H9 (cell line): Measurements from ENCODE around the gene DVL3. TPM values are rescaled to one million over a fixed set of nuclear protein-coding genes. Genes with fewer than 3 reads are reported as not detected.

ENCODE experiments used
- DNase-seq: peaks from one replicate; pipeline ENCODE4 v3.0.0-alpha.2; 2017
- H2AFZ ChIP-seq: one replicate; pipeline ENCODE4 v1.6.1; 2013; ENCODE audit warnings: mild to moderate bottlenecking, low read length, control low read depth, moderate library complexity
- H2AK5ac ChIP-seq: 2 replicates; pipeline ENCODE4 v1.6.1; 2013; ENCODE audit warnings: low read length, control low read depth, mixed read lengths; ENCODE audit not compliant: insufficient read length
- H2BK120ac ChIP-seq: one replicate; pipeline ENCODE4 v1.6.1; 2013; ENCODE audit warnings: low read depth, mild to moderate bottlenecking, low read length, control low read depth, inconsistent platforms; ENCODE audit not compliant: poor library complexity, severe bottlenecking
- H2BK12ac ChIP-seq: 2 replicates; pipeline ENCODE4 v1.6.1; 2013; ENCODE audit warnings: low read length, control low read depth, mixed read lengths, low read depth; ENCODE audit not compliant: insufficient read length
- H2BK15ac ChIP-seq: 2 replicates; pipeline ENCODE4 v1.6.1; 2013; ENCODE audit warnings: low read depth, low read length, control low read depth
- H2BK20ac ChIP-seq: one replicate; pipeline ENCODE4 v1.6.1; 2013; ENCODE audit warnings: low read depth, mild to moderate bottlenecking, low read length, control low read depth, inconsistent platforms; ENCODE audit not compliant: poor library complexity, severe bottlenecking
- H2BK5ac ChIP-seq: 2 replicates; pipeline ENCODE4 v1.6.1; 2013; ENCODE audit warnings: low read length, control low read depth, mixed read lengths; ENCODE audit not compliant: insufficient read length
- H3K14ac ChIP-seq: 2 replicates; pipeline ENCODE4 v1.6.1; 2013; ENCODE audit warnings: low read length, control low read depth; ENCODE audit not compliant: insufficient read depth
- H3K18ac ChIP-seq: 2 replicates; pipeline ENCODE4 v1.6.1; 2013; ENCODE audit warnings: low read depth, mild to moderate bottlenecking, mixed read lengths, low read length, control low read depth; ENCODE audit not compliant: insufficient read length
- H3K23ac ChIP-seq: 2 replicates; pipeline ENCODE4 v1.6.1; 2013; ENCODE audit warnings: low read length, control low read depth, mixed read lengths, low read depth; ENCODE audit not compliant: insufficient read length
- H3K23me2 ChIP-seq: 2 replicates; pipeline ENCODE4 v1.6.1; 2013; ENCODE audit warnings: low read depth, mild to moderate bottlenecking, mixed read lengths, low read length, control low read depth; ENCODE audit not compliant: insufficient read length, poor library complexity, severe bottlenecking
- H3K27ac ChIP-seq: 2 replicates; pipeline ENCODE4 v1.5.1; 2013; ENCODE audit warnings: low read length, control low read depth, mixed read lengths, low read depth; ENCODE audit not compliant: insufficient read length
- H3K27me3 ChIP-seq: 2 replicates; pipeline ENCODE4 v1.6.1; 2013; ENCODE audit warnings: low read length, control low read depth, inconsistent platforms; ENCODE audit not compliant: insufficient read depth
- H3K4ac ChIP-seq: 2 replicates; pipeline ENCODE4 v1.6.1; 2013; ENCODE audit warnings: low read depth, mild to moderate bottlenecking, control low read depth, inconsistent platforms, low read length, moderate library complexity
- H3K4me1 ChIP-seq: 2 replicates; pipeline ENCODE4 v1.6.1; 2013; ENCODE audit warnings: low read length, control low read depth, inconsistent platforms; ENCODE audit not compliant: insufficient read depth
- H3K4me2 ChIP-seq: 2 replicates; pipeline ENCODE4 v1.6.1; 2013; ENCODE audit warnings: low read length, control low read depth, mixed read lengths; ENCODE audit not compliant: insufficient read length, insufficient read depth
- H3K56ac ChIP-seq: 2 replicates; pipeline ENCODE4 v1.6.1; 2013; ENCODE audit warnings: low read depth, mild to moderate bottlenecking, mixed read lengths, low read length, control low read depth; ENCODE audit not compliant: insufficient read length
- H3K79me1 ChIP-seq: 2 replicates; pipeline ENCODE4 v1.6.1; 2013; ENCODE audit warnings: low read depth, mild to moderate bottlenecking, moderate library complexity, low read length, control low read depth, inconsistent platforms; ENCODE audit not compliant: insufficient read depth, poor library complexity, severe bottlenecking
- H3K79me2 ChIP-seq: 2 replicates; pipeline ENCODE4 v1.6.1; 2013; ENCODE audit warnings: low read length, control low read depth, inconsistent platforms; ENCODE audit not compliant: insufficient read depth
- H3K9ac ChIP-seq: 2 replicates; pipeline ENCODE4 v1.6.1; 2013; ENCODE audit warnings: low read length, control low read depth, mixed read lengths; ENCODE audit not compliant: insufficient read length; ENCODE audit errors: extremely low read depth
- H3K9me3 ChIP-seq: one replicate; pipeline ENCODE4 v1.6.1; 2013; ENCODE audit warnings: low read depth, low read length, inconsistent platforms; ENCODE audit not compliant: control insufficient read depth
- H3T11ph ChIP-seq: one replicate; pipeline ENCODE4 v1.6.1; 2013; ENCODE audit warnings: mild to moderate bottlenecking, low read length, control low read depth, inconsistent platforms
- H4K20me1 ChIP-seq: one replicate; pipeline ENCODE4 v1.6.1; 2013; ENCODE audit not compliant: control insufficient read depth, insufficient read length, insufficient read depth
- H4K5ac ChIP-seq: 2 replicates; pipeline ENCODE4 v1.6.1; 2013; ENCODE audit warnings: low read depth, mild to moderate bottlenecking, mixed read lengths, low read length, control low read depth; ENCODE audit not compliant: insufficient read length
- H4K8ac ChIP-seq: replicated peaks from 2 replicates; pipeline ENCODE4 v1.6.1; 2013; ENCODE audit warnings: low read length, control low read depth, mixed read lengths, low read depth; ENCODE audit not compliant: insufficient read length
- H4K91ac ChIP-seq: 2 replicates; pipeline ENCODE4 v1.6.1; 2013; ENCODE audit warnings: low read depth, mild to moderate bottlenecking, moderate library complexity, mixed read lengths, low read length, control low read depth; ENCODE audit not compliant: insufficient read length
- H3K27ac Mint-ChIP-seq, 3 experiments: 2 replicates in 2 of 3; 3 replicates in 1 of 3; pipeline ENCODE4 v1.8.0; 2020 to 2021; ENCODE audit warnings: mixed read lengths in 3 of 3, mild to moderate bottlenecking in 1 of 3, moderate library complexity in 1 of 3
- H3K27me3 Mint-ChIP-seq: 2 replicates; pipeline ENCODE4 v1.8.0; 2021; ENCODE audit warnings: low read depth, mild to moderate bottlenecking, moderate library complexity, mixed read lengths
- H3K36me3 Mint-ChIP-seq, 3 experiments: 2 replicates in 2 of 3; 3 replicates in 1 of 3; pipeline ENCODE4 v1.8.0; 2020 to 2021; ENCODE audit warnings: low read depth in 3 of 3, mixed read lengths in 3 of 3; ENCODE audit not compliant: insufficient read depth in 1 of 3
- H3K4me1 Mint-ChIP-seq, 2 experiments: 2 replicates each; pipeline ENCODE4 v1.8.0; 2020; ENCODE audit warnings: mixed read lengths in 2 of 2
- H3K4me3 Mint-ChIP-seq, 2 experiments: 2 replicates in 1 of 2; 3 replicates in 1 of 2; pipeline ENCODE4 v1.8.0; 2020 to 2021; ENCODE audit warnings: mild to moderate bottlenecking in 2 of 2, mixed read lengths in 2 of 2, moderate library complexity in 1 of 2
- H3K9me3 Mint-ChIP-seq, 2 experiments: 2 replicates in 1 of 2; 3 replicates in 1 of 2; pipeline ENCODE4 v1.8.0; 2020; ENCODE audit warnings: mild to moderate bottlenecking in 2 of 2, mixed read lengths in 2 of 2, moderate library complexity in 1 of 2
- CTCF ChIP-seq: fragments of 200-600 bp; sonication (generic); conservative IDR thresholded peaks from 3 replicates; pipeline ENCODE4 v1.8.0; 2021; ENCODE audit warnings: antibody characterized with exemption, mild to moderate bottlenecking
- WGBS: extraction: QIAGEN DNeasy Blood & Tissue Kit; methylation state at CpG from one replicate; pipeline ENCODE4 v1.1.7; 2013; ENCODE audit warnings: missing lambda C conversion rate, low lambda C conversion rate, mixed read lengths; ENCODE audit not compliant: insufficient read length; ENCODE audit errors: extremely low coverage; 5-methylcytosine and 5-hydroxymethylcytosine counted together
- total RNA-seq: library from RNA; stranded (reverse); gene quantifications from 2 replicates; pipeline ENCODE4 v1.2.1, GENCODE V29; 2021

DVL3 gene
- total RNA-seq, 1 experiment from 2014 or later = 64.7 TPM

- Histone ChIP-seq H3K9ac (peak overlapping the region; percentile 92), H4K5ac (no peak overlapping the region), H3K27ac (peak overlapping the region; percentile 72), H4K20me1 (peaks cover 3% of the 10 kb centered on the region), H2BK20ac (no peak overlapping the region), H2AK5ac (no peak overlapping the region), H2BK5ac (no peak overlapping the region), H3K23ac (no peak overlapping the region), H3K27me3 (no peaks in the 10 kb centered on the region), H3K4me1 (no peaks in the 10 kb centered on the region; the same call in 1 of the 2 replicates), H3K79me1 (peaks cover 7% of the 10 kb centered on the region), H3T11ph (no peak overlapping the region), H2BK15ac (no peak overlapping the region), H3K14ac (peak overlapping the region; percentile 67; the same call in 1 of the 2 replicates), H3K4me2 (peak overlapping the region; percentile 97), H2BK12ac (no peak overlapping the region), H3K79me2 (peaks cover 9% of the 10 kb centered on the region; the same call in 1 of the 2 replicates), H3K23me2 (peaks cover 16% of the 10 kb centered on the region), H3K9me3 (no peaks in the 10 kb centered on the region), H3K4ac (no peak overlapping the region), H2BK120ac (no peak overlapping the region), H3K18ac (no peak overlapping the region), H2AFZ (no peak overlapping the region), H3K56ac (no peak overlapping the region), H4K91ac (no peak overlapping the region), H4K8ac (no peak overlapping the region)
- peak overlapping the region; percentile 95 to 96 for H3K4me3 Mint-ChIP-seq
- TF ChIP-seq CTCF = no peak
- no CpG with 5 or more reads among the region's 3 CpGs for WGBS
- peaks cover 22 to 31% of the 10 kb centered on the region in 2 experiments for H3K4me1 Mint-ChIP-seq
- peak overlapping the region; percentile 99 to 100 (median 99) for H3K27ac Mint-ChIP-seq
- peaks cover 37 to 65% (median 56%) of the 10 kb centered on the region in 3 experiments for H3K36me3 Mint-ChIP-seq
- no peak for DNase-seq
- no peaks in the 10 kb centered on the region for H3K27me3 Mint-ChIP-seq
- no peaks in the 10 kb centered on the region for H3K9me3 Mint-ChIP-seq
Measured at GRCh38 chr3:184175981-184176376, 20.8 kb downstream of the DVL3 start.
